ENCODE results near the gene STXBP5. TPM values are rescaled to one million over a fixed set of nuclear protein-coding genes. Genes with fewer than 3 reads are reported as not detected.

The STXBP5 gene
- total RNA-seq, 1 donor, result 144 TPM

GRCh38 chr6:147321260-147321659 lies 117.0 kb downstream of the STXBP5 start:
- Histone ChIP-seq H3K36me3 (ENCODE audit: insufficient read depth, low read length) (peaks cover 35% of the 10 kb centered on the region), H3K4me1 (ENCODE audit: insufficient read depth, low read length) (peaks cover 13% of the 10 kb centered on the region), H3K9me3 (ENCODE audit: low read depth, low read length) (no peaks in the 10 kb centered on the region), H3K27me3 (ENCODE audit: insufficient read depth, low read length) (no peaks in the 10 kb centered on the region), H3K27ac (ENCODE audit: low read depth, low read length) (no peak overlapping the region), H3K79me2 (ENCODE audit: insufficient read depth, low read length) (peaks cover 3% of the 10 kb centered on the region), H3K4me3 (ENCODE audit: insufficient read depth, low read length) (no peak overlapping the region), H3K4me2 (ENCODE audit: insufficient read depth, low read length) (no peak overlapping the region), H2AFZ (ENCODE audit: low read length) (no peak overlapping the region), H4K20me1 (ENCODE audit: insufficient read depth, low read length) (no peaks in the 10 kb centered on the region)
- TF ChIP-seq CTCF (IDR thresholded peaks at IDR 0.05; ENCODE audit: extremely low read depth, low read depth, low read length), result no peak
- no peak for DNase-seq (ENCODE audit: insufficient read length, low spot score, missing footprints)

- H3K4me3 ChIP-seq (ENCODE audit: insufficient read depth, low read length), result peak overlapping the region; percentile 42
These were observed 118.3 kb downstream of the STXBP5 start for GRCh38 chr6:147322299-147323162.

GRCh38 chr6:147325557-147325956 lies 121.3 kb downstream of the STXBP5 start:
- H3K27ac ChIP-seq (ENCODE audit: low read depth, low read length), result no peak overlapping the region
- DNase-seq (ENCODE audit: insufficient read length, low spot score, missing footprints), result no peak
- H2AFZ ChIP-seq (ENCODE audit: low read length), result no peak overlapping the region
- H3K79me2 ChIP-seq (ENCODE audit: insufficient read depth, low read length), result peaks cover 3% of the 10 kb centered on the region
- H3K9me3 ChIP-seq (ENCODE audit: low read depth, low read length), result no peaks in the 10 kb centered on the region
- no peak for TF ChIP-seq CTCF (IDR thresholded peaks at IDR 0.05; ENCODE audit: extremely low read depth, low read depth, low read length)
- H3K4me1 ChIP-seq (ENCODE audit: insufficient read depth, low read length), result peaks cover 13% of the 10 kb centered on the region
- H3K27me3 ChIP-seq (ENCODE audit: insufficient read depth, low read length), result no peaks in the 10 kb centered on the region
- H4K20me1 ChIP-seq (ENCODE audit: insufficient read depth, low read length), result no peaks in the 10 kb centered on the region
- H3K36me3 ChIP-seq (ENCODE audit: insufficient read depth, low read length), result peaks cover 35% of the 10 kb centered on the region
- H3K4me3 ChIP-seq (ENCODE audit: insufficient read depth, low read length), result no peak overlapping the region
- H3K4me2 ChIP-seq (ENCODE audit: insufficient read depth, low read length), result no peak overlapping the region

More at GRCh38 chr6:147322299-147323162, 118.3 kb downstream of the STXBP5 start:
- Histone ChIP-seq H4K20me1 (ENCODE audit: insufficient read depth, low read length) (no peaks in the 10 kb centered on the region), H3K4me1 (ENCODE audit: insufficient read depth, low read length) (peaks cover 13% of the 10 kb centered on the region), H3K4me2 (ENCODE audit: insufficient read depth, low read length) (peak overlapping the region; percentile 58), H3K9me3 (ENCODE audit: low read depth, low read length) (no peaks in the 10 kb centered on the region), H3K27ac (ENCODE audit: low read depth, low read length) (peak overlapping the region; percentile 72), H2AFZ (ENCODE audit: low read length) (peak overlapping the region; percentile 25), H3K36me3 (ENCODE audit: insufficient read depth, low read length) (peaks cover 36% of the 10 kb centered on the region), H3K27me3 (ENCODE audit: insufficient read depth, low read length) (no peaks in the 10 kb centered on the region), H3K79me2 (ENCODE audit: insufficient read depth, low read length) (peaks cover 3% of the 10 kb centered on the region)
- DNase-seq (ENCODE audit: insufficient read length, low spot score, missing footprints), result peak; percentile 41
- TF ChIP-seq CTCF (IDR thresholded peaks at IDR 0.05; ENCODE audit: extremely low read depth, low read depth, low read length), result no peak

- Histone ChIP-seq H3K27ac (ENCODE audit: low read depth, low read length) (no peak overlapping the region), H3K4me3 (ENCODE audit: insufficient read depth, low read length) (no peak overlapping the region)
- no peak for TF ChIP-seq CTCF (IDR thresholded peaks at IDR 0.05; ENCODE audit: extremely low read depth, low read depth, low read length)
These were observed 127.2 kb downstream of the STXBP5 start for GRCh38 chr6:147331401-147331800.

More at GRCh38 chr6:147331401-147331800, 127.2 kb downstream of the STXBP5 start:
- peaks cover 32% of the 10 kb centered on the region for H3K36me3 ChIP-seq (ENCODE audit: insufficient read depth, low read length)
- no peak overlapping the region for H3K4me2 ChIP-seq (ENCODE audit: insufficient read depth, low read length)
- no peaks in the 10 kb centered on the region for H3K4me1 ChIP-seq (ENCODE audit: insufficient read depth, low read length)
- H3K9me3 ChIP-seq (ENCODE audit: low read depth, low read length), result no peaks in the 10 kb centered on the region
- H2AFZ ChIP-seq (ENCODE audit: low read length), result no peak overlapping the region
- no peak for DNase-seq (ENCODE audit: insufficient read length, low spot score, missing footprints)
- H3K27me3 ChIP-seq (ENCODE audit: insufficient read depth, low read length), result no peaks in the 10 kb centered on the region
- no peaks in the 10 kb centered on the region for H4K20me1 ChIP-seq (ENCODE audit: insufficient read depth, low read length)
- H3K79me2 ChIP-seq (ENCODE audit: insufficient read depth, low read length), result no peaks in the 10 kb centered on the region

All from osteoblast (primary cell).